ENCODE results near the gene FGGY. TPM values are rescaled to one million over a fixed set of nuclear protein-coding genes. Genes with fewer than 3 reads are reported as not detected.
A peak's percentile ranks its signal among the peaks of the same experiment; 100 is the strongest.

The FGGY gene
- total RNA-seq, 4 donors from 2014 or later: 24.9 to 35.9 (median 30.5) TPM

DNA sequence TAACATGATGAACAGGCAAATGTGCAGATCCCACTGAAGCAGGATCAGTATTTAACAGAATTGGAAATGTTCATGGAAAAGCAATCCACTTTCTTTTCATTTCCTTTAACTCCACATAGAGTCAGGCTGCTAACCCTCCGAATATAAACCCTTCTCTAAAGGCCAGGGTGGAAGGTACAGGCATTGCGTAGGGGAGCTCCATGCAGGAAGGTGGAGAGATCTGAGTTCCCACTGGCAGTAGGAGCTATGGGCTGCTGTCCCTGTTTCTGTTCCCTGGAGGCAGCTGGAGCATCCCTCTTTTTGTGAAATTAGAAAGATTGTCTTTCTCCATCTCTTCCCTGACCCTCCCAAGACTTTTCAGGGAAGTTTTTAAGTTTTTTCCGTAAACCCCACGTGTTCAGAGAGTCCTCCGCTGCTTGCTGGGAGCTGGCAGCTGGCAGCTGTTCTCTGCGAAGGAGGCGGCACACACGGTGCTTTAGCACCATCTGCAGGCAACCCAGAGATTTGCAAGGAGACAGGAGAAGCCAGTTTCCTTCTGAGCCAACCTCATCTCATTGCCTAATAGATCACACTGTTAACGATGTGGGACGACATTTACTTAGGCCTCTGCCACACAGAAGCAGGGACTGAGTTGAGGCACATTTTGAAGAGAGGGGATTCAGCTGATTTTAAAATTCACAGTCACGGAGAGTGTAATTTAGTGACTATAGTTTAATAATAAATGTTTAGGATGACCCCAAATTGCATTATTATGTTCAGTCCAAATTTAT is 462.4 kb downstream of the FGGY start:
- H3K27ac ChIP-seq: peak overlapping the region; percentile 77 to 84 (median 80)
- peak; percentile 79 to 85 for DNase-seq
- intact Hi-C loops (cut with DNase I; ENCODE audit: low total_unique reads): loop anchor here (1.0 to 5.0 kb wide), 4 partner anchors 447 to 1107 kb away; no protein-coding TSS in a partner anchor

GRCh38 chr1:59761443-59761842 is 464.5 kb downstream of the FGGY start:
- no peaks in the 10 kb centered on the region for H3K9me3 ChIP-seq
- H3K27me3 ChIP-seq: no peaks in the 10 kb centered on the region
- in situ Hi-C loops (cut with MboI; ENCODE audit: low sequenced_read_pairs in 4 of 4): loop anchor here in 2 of 4 donors (25.0 kb wide), 1 partner anchor 1249 kb away; no protein-coding TSS in a partner anchor
- H3K27ac ChIP-seq: no peak overlapping the region
- H3K36me3 ChIP-seq: no peaks in the 10 kb centered on the region
- ATAC-seq (no peak), DNase-seq (no peak)
- intact Hi-C loops (cut with DNase I; ENCODE audit: low total_unique reads): loop anchor here (10.0 kb wide), 1 partner anchor 1247 kb away; no protein-coding TSS in a partner anchor
- peaks cover 16 to 33% of the 10 kb centered on the region in 2 donors for H3K4me1 ChIP-seq
- no peak overlapping the region for H3K4me3 ChIP-seq
- TF ChIP-seq, protein P1, sequence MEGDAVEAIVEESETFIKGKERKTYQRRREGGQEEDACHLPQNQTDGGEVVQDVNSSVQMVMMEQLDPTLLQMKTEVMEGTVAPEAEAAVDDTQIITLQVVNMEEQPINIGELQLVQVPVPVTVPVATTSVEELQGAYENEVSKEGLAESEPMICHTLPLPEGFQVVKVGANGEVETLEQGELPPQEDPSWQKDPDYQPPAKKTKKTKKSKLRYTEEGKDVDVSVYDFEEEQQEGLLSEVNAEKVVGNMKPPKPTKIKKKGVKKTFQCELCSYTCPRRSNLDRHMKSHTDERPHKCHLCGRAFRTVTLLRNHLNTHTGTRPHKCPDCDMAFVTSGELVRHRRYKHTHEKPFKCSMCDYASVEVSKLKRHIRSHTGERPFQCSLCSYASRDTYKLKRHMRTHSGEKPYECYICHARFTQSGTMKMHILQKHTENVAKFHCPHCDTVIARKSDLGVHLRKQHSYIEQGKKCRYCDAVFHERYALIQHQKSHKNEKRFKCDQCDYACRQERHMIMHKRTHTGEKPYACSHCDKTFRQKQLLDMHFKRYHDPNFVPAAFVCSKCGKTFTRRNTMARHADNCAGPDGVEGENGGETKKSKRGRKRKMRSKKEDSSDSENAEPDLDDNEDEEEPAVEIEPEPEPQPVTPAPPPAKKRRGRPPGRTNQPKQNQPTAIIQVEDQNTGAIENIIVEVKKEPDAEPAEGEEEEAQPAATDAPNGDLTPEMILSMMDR (IDR thresholded peaks at IDR 0.05 in 4 of 5, conservative IDR thresholded peaks at IDR 0.05 in 1 of 5): no peak
- no peak for TF ChIP-seq POLR2A (IDR thresholded peaks at IDR 0.05)

More for the DNA sequence above, 462.4 kb downstream of the FGGY start:
- Histone ChIP-seq H3K36me3 (no peaks in the 10 kb centered on the region), H3K27me3 (no peaks in the 10 kb centered on the region), H3K4me3 (peak overlapping the region; percentile 34 to 55 (median 48)), H3K9me3 (no peaks in the 10 kb centered on the region), H3K4me1 (peaks cover 16 to 30% of the 10 kb centered on the region in 2 donors)
- ATAC-seq: peak; percentile 94 to 98
- in situ Hi-C loops (cut with MboI; ENCODE audit: low sequenced_read_pairs in 4 of 4): loop anchor here (5.0 to 25.0 kb wide), 4 partner anchors 1015 to 1247 kb away; no protein-coding TSS in a partner anchor
- no peak for TF ChIP-seq POLR2A (IDR thresholded peaks at IDR 0.05)
- TF ChIP-seq, protein P1 (IDR thresholded peaks at IDR 0.05 in 4 of 5, conservative IDR thresholded peaks at IDR 0.05 in 1 of 5): peak; percentile 95 to 99 (median 98)

DNA sequence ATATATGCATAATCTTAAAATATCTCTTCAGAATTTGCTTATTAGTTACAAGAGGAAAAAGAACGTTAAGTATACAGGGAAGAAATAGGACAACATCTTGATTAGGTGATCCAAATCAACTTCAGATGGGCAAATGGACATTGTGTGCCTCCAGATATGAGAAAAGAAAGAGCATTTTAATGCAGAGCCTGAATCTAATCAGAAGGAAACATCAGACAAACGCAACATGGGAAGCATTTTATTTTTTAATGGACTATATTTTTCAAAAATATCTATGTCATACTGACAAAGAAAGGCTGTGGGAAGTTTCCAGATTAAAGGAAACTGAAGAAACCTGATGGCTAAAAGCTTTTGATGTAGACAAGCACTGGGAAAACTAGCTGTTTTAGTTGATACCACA is 466.5 kb downstream of the FGGY start:
- no peak for TF ChIP-seq POLR2A (IDR thresholded peaks at IDR 0.05)
- Histone ChIP-seq H3K9me3 (no peaks in the 10 kb centered on the region), H3K27me3 (no peaks in the 10 kb centered on the region), H3K4me1 (peaks cover 13 to 31% of the 10 kb centered on the region in 2 donors), H3K27ac (no peak overlapping the region), H3K36me3 (no peaks in the 10 kb centered on the region), H3K4me3 (no peak overlapping the region)
- ATAC-seq (no peak), DNase-seq (no peak)
- intact Hi-C loops (cut with DNase I; ENCODE audit: low total_unique reads) (loop anchor here (10.0 kb wide), 1 partner anchor 1249 kb away; no protein-coding TSS in a partner anchor), in situ Hi-C loops (cut with MboI; ENCODE audit: low sequenced_read_pairs in 4 of 4) (loop anchor here in 2 of 4 donors (25.0 kb wide), 1 partner anchor 1251 kb away; no protein-coding TSS in a partner anchor)

GRCh38 chr1:59765011-59765730 is 468.3 kb downstream of the FGGY start:
- Histone ChIP-seq H3K4me1 (peaks cover 0 to 16% of the 10 kb centered on the region in 2 donors), H3K27me3 (no peaks in the 10 kb centered on the region), H3K4me3 (no peak overlapping the region), H3K9me3 (no peaks in the 10 kb centered on the region), H3K27ac (no peak overlapping the region), H3K36me3 (no peaks in the 10 kb centered on the region)
- no peak for ATAC-seq
- in situ Hi-C loops (cut with MboI; ENCODE audit: low sequenced_read_pairs in 4 of 4): loop anchor here in 2 of 4 donors (25.0 kb wide), 1 partner anchor 1253 kb away; no protein-coding TSS in a partner anchor
- DNase-seq: no peak
- TF ChIP-seq, protein P1 (IDR thresholded peaks at IDR 0.05 in 4 of 5, conservative IDR thresholded peaks at IDR 0.05 in 1 of 5): no peak
- TF ChIP-seq POLR2A (IDR thresholded peaks at IDR 0.05): no peak
- intact Hi-C loops (cut with DNase I; ENCODE audit: low total_unique reads): loop anchor here (10.0 kb wide), 1 partner anchor 1250 kb away; no protein-coding TSS in a partner anchor
